ENCODE data around the gene MIEN1. TPM values are rescaled to one million over a fixed set of nuclear protein-coding genes. Genes with fewer than 3 reads are reported as not detected.

MIEN1 gene
- total RNA-seq, 2 donors from 2014 or later: 79.1 to 98.2 TPM

DNA sequence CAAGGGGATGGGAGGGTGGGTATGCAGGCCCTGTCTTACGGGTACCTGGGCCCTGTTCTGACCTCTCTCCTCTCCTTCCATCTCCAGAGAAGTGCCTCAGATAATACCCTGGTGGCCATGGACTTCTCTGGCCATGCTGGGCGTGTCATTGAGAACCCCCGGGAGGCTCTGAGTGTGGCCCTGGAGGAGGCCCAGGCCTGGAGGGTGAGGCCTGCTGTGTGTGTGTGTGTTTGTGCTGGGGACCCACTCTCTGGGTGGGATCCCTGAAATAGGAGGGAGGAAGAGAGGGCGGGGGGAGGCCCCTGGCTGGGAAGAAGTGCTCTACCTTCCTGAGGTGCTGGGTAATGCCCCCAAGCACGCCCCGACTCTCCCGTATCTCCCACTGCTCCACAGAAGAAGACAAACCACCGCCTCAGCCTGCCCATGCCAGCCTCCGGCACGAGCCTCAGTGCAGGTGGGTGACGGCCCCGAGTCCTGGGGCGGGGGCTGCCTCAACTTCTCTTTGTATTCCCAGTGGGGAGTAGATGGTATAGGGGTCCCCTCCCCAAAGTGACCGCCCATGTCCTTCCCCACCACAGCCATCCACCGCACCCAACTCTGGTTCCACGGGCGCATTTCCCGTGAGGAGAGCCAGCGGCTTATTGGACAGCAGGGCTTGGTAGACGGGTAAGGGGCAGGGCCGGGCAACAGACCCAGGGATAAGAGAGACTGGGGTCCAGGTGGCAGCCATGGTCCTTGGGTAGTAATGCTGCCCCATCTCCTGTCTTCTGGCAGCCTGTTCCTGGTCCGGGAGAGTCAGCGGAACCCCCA is 15.2 kb upstream of the MIEN1 start:
- H3K4me1 ChIP-seq: peaks cover 41% of the 10 kb centered on the region
- 89 to 93% methylated on average over 9 to 17 of the region's 23 CpGs for WGBS, 2 donors
- no peaks in the 10 kb centered on the region for H3K9me3 ChIP-seq
- H3K4me3 ChIP-seq: no peak overlapping the region
- ATAC-seq: no peak
- no peak for TF ChIP-seq POLR2A (IDR thresholded peaks at IDR 0.05)
- TF ChIP-seq, protein P1, sequence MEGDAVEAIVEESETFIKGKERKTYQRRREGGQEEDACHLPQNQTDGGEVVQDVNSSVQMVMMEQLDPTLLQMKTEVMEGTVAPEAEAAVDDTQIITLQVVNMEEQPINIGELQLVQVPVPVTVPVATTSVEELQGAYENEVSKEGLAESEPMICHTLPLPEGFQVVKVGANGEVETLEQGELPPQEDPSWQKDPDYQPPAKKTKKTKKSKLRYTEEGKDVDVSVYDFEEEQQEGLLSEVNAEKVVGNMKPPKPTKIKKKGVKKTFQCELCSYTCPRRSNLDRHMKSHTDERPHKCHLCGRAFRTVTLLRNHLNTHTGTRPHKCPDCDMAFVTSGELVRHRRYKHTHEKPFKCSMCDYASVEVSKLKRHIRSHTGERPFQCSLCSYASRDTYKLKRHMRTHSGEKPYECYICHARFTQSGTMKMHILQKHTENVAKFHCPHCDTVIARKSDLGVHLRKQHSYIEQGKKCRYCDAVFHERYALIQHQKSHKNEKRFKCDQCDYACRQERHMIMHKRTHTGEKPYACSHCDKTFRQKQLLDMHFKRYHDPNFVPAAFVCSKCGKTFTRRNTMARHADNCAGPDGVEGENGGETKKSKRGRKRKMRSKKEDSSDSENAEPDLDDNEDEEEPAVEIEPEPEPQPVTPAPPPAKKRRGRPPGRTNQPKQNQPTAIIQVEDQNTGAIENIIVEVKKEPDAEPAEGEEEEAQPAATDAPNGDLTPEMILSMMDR (IDR thresholded peaks at IDR 0.05): no peak
- H3K36me3 ChIP-seq (replicated peaks in 1 of 2; ENCODE audit: insufficient read depth in 1 of 2, low read depth in 2 of 2): peaks cover 31 to 32% of the 10 kb centered on the region in 2 donors
- intact Hi-C loops (cut with DNase I): loop anchor here (10.0 kb wide), 1 partner anchor 61 kb away; the partner anchor contains the start of gene PGAP3
- no peak overlapping the region for H3K27ac ChIP-seq
- no peaks in the 10 kb centered on the region for H3K27me3 ChIP-seq
- DNase-seq: peak in 1 of 4 donors; percentile 11

DNA sequence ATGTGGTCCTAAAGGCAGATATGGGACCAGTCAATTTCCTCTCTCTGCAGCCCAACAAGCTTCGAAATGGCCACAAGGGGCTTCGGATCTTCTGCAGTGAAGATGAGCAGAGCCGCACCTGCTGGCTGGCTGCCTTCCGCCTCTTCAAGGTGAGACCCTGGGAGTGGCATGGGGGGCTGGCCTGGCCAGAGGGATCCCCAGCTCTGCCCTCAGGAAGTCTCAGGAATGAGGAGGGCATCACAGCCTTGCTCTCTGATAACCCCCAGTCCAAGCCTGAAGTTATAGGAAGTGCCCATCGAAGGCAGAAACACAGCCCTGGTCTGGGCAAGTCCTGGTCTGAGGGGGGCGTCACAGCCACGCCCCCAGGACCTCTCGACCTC is 14.5 kb upstream of the MIEN1 start:
- TF ChIP-seq, protein P1 (IDR thresholded peaks at IDR 0.05): no peak
- TF ChIP-seq POLR2A (IDR thresholded peaks at IDR 0.05): no peak
- no peaks in the 10 kb centered on the region for H3K27me3 ChIP-seq
- peaks cover 39% of the 10 kb centered on the region for H3K4me1 ChIP-seq
- intact Hi-C loops (cut with DNase I): loop anchor here (10.0 kb wide), 1 partner anchor 60 kb away; the partner anchor contains the start of gene PGAP3
- no peak overlapping the region for H3K27ac ChIP-seq
- ATAC-seq (no peak), DNase-seq (peak in 1 of 4 donors; percentile 8)
- WGBS, 2 donors: 75 to 77% methylated on average over 4 to 8 of the region's 8 CpGs
- peaks cover 31 to 32% of the 10 kb centered on the region in 2 donors for H3K36me3 ChIP-seq (replicated peaks in 1 of 2; ENCODE audit: insufficient read depth in 1 of 2, low read depth in 2 of 2)
- H3K9me3 ChIP-seq: no peaks in the 10 kb centered on the region
- H3K4me3 ChIP-seq: no peak overlapping the region

DNA sequence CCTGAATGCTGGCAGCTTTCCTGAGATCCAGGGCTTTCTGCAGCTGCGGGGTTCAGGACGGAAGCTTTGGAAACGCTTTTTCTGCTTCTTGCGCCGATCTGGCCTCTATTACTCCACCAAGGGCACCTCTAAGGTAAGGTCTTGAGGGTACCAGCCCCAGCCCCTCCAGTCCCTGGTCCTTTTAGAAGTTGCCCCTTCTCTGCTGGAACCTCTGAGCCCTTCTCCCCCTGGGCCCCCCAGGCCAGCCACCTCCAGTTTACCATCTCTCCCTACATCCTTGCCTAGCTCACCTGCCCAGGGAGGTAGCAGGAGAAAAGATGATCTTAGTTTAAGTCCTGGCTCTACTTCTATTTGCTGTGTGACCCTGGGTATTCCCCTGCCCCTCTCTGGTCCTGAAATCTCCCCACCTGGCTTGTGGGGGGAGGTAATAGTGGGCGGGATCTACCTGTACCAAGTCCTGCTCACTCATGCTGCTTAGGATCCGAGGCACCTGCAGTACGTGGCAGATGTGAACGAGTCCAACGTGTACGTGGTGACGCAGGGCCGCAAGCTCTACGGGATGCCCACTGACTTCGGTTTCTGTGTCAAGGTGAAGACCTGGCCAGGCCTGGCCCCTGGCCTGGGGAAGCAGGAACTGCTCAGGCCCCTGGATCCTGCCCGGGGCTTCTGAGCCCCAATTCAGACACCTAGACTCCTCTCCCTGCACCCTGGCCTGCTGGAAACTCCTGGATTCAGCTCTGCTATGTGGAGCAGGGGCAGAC is 13.9 kb upstream of the MIEN1 start:
- intact Hi-C loops (cut with DNase I): loop anchor here (10.0 kb wide), 1 partner anchor 59 kb away; the partner anchor contains the start of gene PGAP3
- Histone ChIP-seq H3K4me3 (no peak overlapping the region), H3K4me1 (peaks cover 33% of the 10 kb centered on the region), H3K27ac (no peak overlapping the region), H3K36me3 (replicated peaks in 1 of 2; ENCODE audit: insufficient read depth in 1 of 2, low read depth in 2 of 2) (peaks cover 31 to 32% of the 10 kb centered on the region in 2 donors), H3K27me3 (no peaks in the 10 kb centered on the region), H3K9me3 (no peaks in the 10 kb centered on the region)
- no peak for TF ChIP-seq POLR2A (IDR thresholded peaks at IDR 0.05)
- TF ChIP-seq, protein P1 (IDR thresholded peaks at IDR 0.05): no peak
- ATAC-seq: no peak
- DNase-seq: peak in 2 of 4 donors; percentile 4 to 12
- 88 to 90% methylated on average over 5 to 15 of the region's 16 CpGs for WGBS, 2 donors

DNA sequence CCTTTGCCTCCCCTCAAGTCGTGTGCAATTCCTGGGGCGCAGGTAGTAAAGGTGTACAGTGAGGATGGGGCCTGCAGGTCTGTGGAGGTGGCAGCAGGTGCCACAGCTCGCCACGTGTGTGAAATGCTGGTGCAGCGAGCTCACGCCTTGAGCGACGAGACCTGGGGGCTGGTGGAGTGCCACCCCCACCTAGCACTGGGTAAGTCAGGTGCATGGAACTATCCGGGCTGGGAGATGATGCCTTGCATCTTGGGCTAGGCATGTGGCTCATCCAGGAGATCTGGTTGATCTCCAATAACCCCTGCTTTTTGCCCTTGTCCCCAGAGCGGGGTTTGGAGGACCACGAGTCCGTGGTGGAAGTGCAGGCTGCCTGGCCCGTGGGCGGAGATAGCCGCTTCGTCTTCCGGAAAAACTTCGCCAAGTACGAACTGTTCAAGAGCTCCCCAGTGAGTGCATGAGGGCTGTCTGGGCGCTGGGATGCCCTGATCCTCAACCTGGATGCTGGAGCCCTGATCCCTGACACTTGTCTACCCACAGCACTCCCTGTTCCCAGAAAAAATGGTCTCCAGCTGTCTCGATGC is 12.6 kb upstream of the MIEN1 start:
- no peaks in the 10 kb centered on the region for H3K27me3 ChIP-seq
- peaks cover 31 to 32% of the 10 kb centered on the region in 2 donors for H3K36me3 ChIP-seq (replicated peaks in 1 of 2; ENCODE audit: insufficient read depth in 1 of 2, low read depth in 2 of 2)
- WGBS, 2 donors: 79 to 85% methylated on average over 15 to 19 of the region's 21 CpGs
- DNase-seq (no peak), ATAC-seq (no peak)
- intact Hi-C loops (cut with DNase I): loop anchor here (10.0 kb wide), 1 partner anchor 58 kb away; the partner anchor contains the start of gene PGAP3
- TF ChIP-seq POLR2A (IDR thresholded peaks at IDR 0.05): no peak
- TF ChIP-seq, protein P1 (IDR thresholded peaks at IDR 0.05): no peak
- H3K4me3 ChIP-seq: no peak overlapping the region
- H3K27ac ChIP-seq: no peak overlapping the region
- peaks cover 29% of the 10 kb centered on the region for H3K4me1 ChIP-seq
- no peaks in the 10 kb centered on the region for H3K9me3 ChIP-seq

Data from body of pancreas (tissue), 4 donors.